RWPE2 (cell line): ENCODE data around the gene PAQR8.

Experiments used
- ATAC-seq: fragments of 200-7000 bp; cut with Tn5 transposase; 3 replicates; pipeline ENCODE4 v1.9.1; 2021; ENCODE audit warnings: low read depth
- DNase-seq: peaks from one replicate; pipeline ENCODE4 v3.0.0-alpha.2; 2020; ENCODE audit warnings: low spot score
- H3K27ac ChIP-seq: fragments of 450-650 bp; 2 replicates; pipeline ENCODE4 v1.5.1; 2017; ENCODE audit warnings: mild to moderate bottlenecking; ENCODE audit not compliant: poor library complexity, severe bottlenecking
- H3K27me3 ChIP-seq: fragments of 250-450 bp; sonication (Bioruptor Pico); 2 replicates; pipeline ENCODE4 v1.5.1; 2021; ENCODE audit warnings: mild to moderate bottlenecking, moderate library complexity; ENCODE audit not compliant: insufficient read depth, poor library complexity, severe bottlenecking
- H3K36me3 ChIP-seq: fragments of 250-450 bp; sonication (Bioruptor Pico); 2 replicates; pipeline ENCODE4 v1.5.1; 2020; ENCODE audit warnings: low read depth, mild to moderate bottlenecking, moderate library complexity
- H3K4me1 ChIP-seq: fragments of 250-450 bp; sonication (Bioruptor Pico); 2 replicates; pipeline ENCODE4 v1.5.1; 2021; ENCODE audit warnings: mild to moderate bottlenecking, moderate library complexity; ENCODE audit not compliant: insufficient read depth, poor library complexity, severe bottlenecking
- H3K4me3 ChIP-seq: fragments of 250-450 bp; sonication (Bioruptor Pico); 2 replicates; pipeline ENCODE4 v1.5.1; 2021; ENCODE audit warnings: mild to moderate bottlenecking, moderate library complexity; ENCODE audit not compliant: severe bottlenecking
- H3K9me3 ChIP-seq: fragments of 250-450 bp; sonication (Bioruptor Pico); 2 replicates; pipeline ENCODE4 v1.5.1; 2021; ENCODE audit warnings: mild to moderate bottlenecking, moderate library complexity; ENCODE audit not compliant: severe bottlenecking
- CTCF ChIP-seq: fragments of 450-650 bp; IDR thresholded peaks from one replicate; pipeline ENCODE4 v1.5.1; 2017; ENCODE audit warnings: mild to moderate bottlenecking, moderate library complexity; ENCODE audit not compliant: poor library complexity, severe bottlenecking

Gene PAQR8

GRCh38 chr6:52389626-52390360, 27.8 kb downstream of the PAQR8 start:
- TF ChIP-seq CTCF: no peak
- Histone ChIP-seq H3K27ac (peak overlapping the region; percentile 73), H3K27me3 (no peaks in the 10 kb centered on the region), H3K4me3 (no peak overlapping the region), H3K9me3 (no peaks in the 10 kb centered on the region), H3K36me3 (no peaks in the 10 kb centered on the region), H3K4me1 (peaks cover 29% of the 10 kb centered on the region)
- DNase-seq (no peak), ATAC-seq (peak; percentile 59)

- Histone ChIP-seq H3K4me1 (peaks cover 29% of the 10 kb centered on the region), H3K27me3 (no peaks in the 10 kb centered on the region), H3K36me3 (no peaks in the 10 kb centered on the region), H3K4me3 (no peak overlapping the region), H3K9me3 (no peaks in the 10 kb centered on the region), H3K27ac (peak overlapping the region; percentile 73)
- no peak for DNase-seq
- TF ChIP-seq CTCF: no peak
- peak; percentile 87 for ATAC-seq
Observed at GRCh38 chr6:52390361-52390727, 28.4 kb downstream of the PAQR8 start.

- Histone ChIP-seq H3K4me3 (no peak overlapping the region), H3K27me3 (no peaks in the 10 kb centered on the region), H3K9me3 (no peaks in the 10 kb centered on the region), H3K36me3 (no peaks in the 10 kb centered on the region), H3K27ac (no peak overlapping the region), H3K4me1 (peaks cover 29% of the 10 kb centered on the region)
- TF ChIP-seq CTCF: no peak
- no peak for ATAC-seq
- no peak for DNase-seq
Observed at GRCh38 chr6:52391599-52391998, 29.6 kb downstream of the PAQR8 start.

GRCh38 chr6:52392944-52393343, 31.0 kb downstream of the PAQR8 start:
- Histone ChIP-seq H3K36me3 (no peaks in the 10 kb centered on the region), H3K27ac (no peak overlapping the region), H3K4me1 (peaks cover 29% of the 10 kb centered on the region), H3K9me3 (no peaks in the 10 kb centered on the region), H3K27me3 (no peaks in the 10 kb centered on the region), H3K4me3 (no peak overlapping the region)
- no peak for DNase-seq
- no peak for TF ChIP-seq CTCF
- no peak for ATAC-seq

GRCh38 chr6:52393780-52394179, 31.8 kb downstream of the PAQR8 start:
- TF ChIP-seq CTCF: no peak

More at GRCh38 chr6:52393780-52394179, 31.8 kb downstream of the PAQR8 start:
- ATAC-seq (no peak), DNase-seq (no peak)
- no peak overlapping the region for H3K27ac ChIP-seq
- no peak overlapping the region for H3K4me3 ChIP-seq
- H3K9me3 ChIP-seq: no peaks in the 10 kb centered on the region
- peaks cover 29% of the 10 kb centered on the region for H3K4me1 ChIP-seq
- no peaks in the 10 kb centered on the region for H3K27me3 ChIP-seq
- H3K36me3 ChIP-seq: no peaks in the 10 kb centered on the region
